IMR-90 (cell line): ENCODE data around the gene BACH1. TPM values are rescaled to one million over a fixed set of nuclear protein-coding genes. Genes with fewer than 3 reads are reported as not detected.
A peak's percentile ranks its signal among the peaks of the same experiment; 100 is the strongest.

Experiments
- ATAC-seq: fragments of 200-7000 bp; cut with Tn5 transposase; 2 replicates; pipeline ENCODE4 v1.9.1; 2020; ENCODE audit warnings: low read depth, mild to moderate bottlenecking, moderate library complexity
- BruUV-seq: library from RNA; stranded (reverse); fragments of 400-500 nt; replicated peaks from 2 replicates; lab custom pipeline; 2021; lab: Mats Ljungman, UMichigan
- CTCF ChIA-PET: fragments of 300-600 bp; formaldehyde crosslinking; extraction: SDS; loops from one replicate; lab custom pipeline; 2021; ENCODE audit warnings: antibody characterized with exemption; lab: Yijun Ruan, JAX
- POLR2A ChIA-PET: fragments of 300-600 bp; sonication (Branson Sonifier 250); formaldehyde crosslinking; loops from one replicate; lab custom pipeline; 2022; ENCODE audit warnings: antibody characterized with exemption; ENCODE audit not compliant: unreplicated experiment; lab: Charles Lee
- DNase-seq: peaks from one replicate; pipeline ENCODE4 v3.0.0; 2013
- H2AFZ ChIP-seq: replicated peaks from 2 replicates; pipeline ENCODE3; 2013; ENCODE audit warnings: low read length, mild to moderate bottlenecking; ENCODE audit not compliant: poor library complexity
- H2AK5ac ChIP-seq: 2 replicates; pipeline ENCODE4 v1.6.1; 2013; ENCODE audit warnings: low read depth, low read length, inconsistent platforms
- H2AK9ac ChIP-seq: replicated peaks from 2 replicates; pipeline ENCODE3; 2013; ENCODE audit warnings: mild to moderate bottlenecking, low read depth, low read length, moderate library complexity; ENCODE audit not compliant: poor library complexity
- H2BK120ac ChIP-seq: 2 replicates; pipeline ENCODE4 v1.6.1; 2013; ENCODE audit warnings: low read depth, low read length, inconsistent platforms
- H2BK15ac ChIP-seq: 3 replicates; pipeline ENCODE4 v1.6.1; 2013; ENCODE audit warnings: low read depth, low read length, inconsistent platforms
- H2BK20ac ChIP-seq: 2 replicates; pipeline ENCODE4 v1.6.1; 2013; ENCODE audit warnings: low read depth, mild to moderate bottlenecking, inconsistent platforms, low read length, moderate library complexity
- H2BK5ac ChIP-seq: 2 replicates; pipeline ENCODE4 v1.6.1; 2013; ENCODE audit warnings: mild to moderate bottlenecking, low read depth, low read length, inconsistent platforms; ENCODE audit not compliant: poor library complexity, severe bottlenecking
- H3K14ac ChIP-seq: replicated peaks from 2 replicates; pipeline ENCODE4 v1.6.1; 2013; ENCODE audit warnings: low read depth, low read length, inconsistent platforms
- H3K18ac ChIP-seq: 2 replicates; pipeline ENCODE4 v1.6.1; 2013; ENCODE audit warnings: low read depth, low read length, control low read depth
- H3K23ac ChIP-seq: 2 replicates; pipeline ENCODE4 v1.6.1; 2013; ENCODE audit warnings: low read depth, low read length, inconsistent platforms
- H3K27ac ChIP-seq: 2 replicates; pipeline ENCODE4 v1.5.1; 2013; ENCODE audit warnings: mild to moderate bottlenecking, control low read depth, low read length; ENCODE audit not compliant: insufficient read depth
- H3K27me3 ChIP-seq: 2 replicates; pipeline ENCODE4 v1.6.1; 2013; ENCODE audit warnings: low read length; ENCODE audit not compliant: control insufficient read depth, insufficient read depth
- H3K36me3 ChIP-seq: 2 replicates; pipeline ENCODE4 v1.6.1; 2013; ENCODE audit warnings: low read length, mixed read lengths; ENCODE audit not compliant: control insufficient read depth, insufficient read depth
- H3K4ac ChIP-seq: 2 replicates; pipeline ENCODE4 v1.6.1; 2013; ENCODE audit warnings: low read depth, low read length, inconsistent platforms
- H3K4me1 ChIP-seq: 2 replicates; pipeline ENCODE4 v1.6.1; 2013; ENCODE audit warnings: low read length, mixed read lengths; ENCODE audit not compliant: control insufficient read depth, insufficient read depth
- H3K4me2 ChIP-seq: 2 replicates; pipeline ENCODE4 v1.6.1; 2013; ENCODE audit warnings: low read depth, mild to moderate bottlenecking, control low read depth, low read length, moderate library complexity
- H3K4me3 ChIP-seq: 2 replicates; pipeline ENCODE4 v1.5.1; 2013; ENCODE audit warnings: low read depth, mild to moderate bottlenecking, control low read depth, low read length, moderate library complexity; ENCODE audit not compliant: insufficient read depth
- H3K56ac ChIP-seq: 2 replicates; pipeline ENCODE4 v1.6.1; 2013; ENCODE audit warnings: low read length, inconsistent platforms; ENCODE audit not compliant: insufficient read depth; ENCODE audit errors: extremely low read depth
- H3K79me1 ChIP-seq, 2 experiments: 2 replicates each; pipeline ENCODE4 v1.6.1; 2013; ENCODE audit warnings: low read length in 2 of 2, inconsistent platforms in 1 of 2, low read depth in 1 of 2
- H3K9ac ChIP-seq: 2 replicates; pipeline ENCODE4 v1.6.1; 2013; ENCODE audit warnings: low read depth, low read length, control low read depth
- H3K9me1 ChIP-seq: 2 replicates; pipeline ENCODE4 v1.6.1; 2013; ENCODE audit warnings: low read length, inconsistent platforms; ENCODE audit not compliant: insufficient read depth
- H3K9me3 ChIP-seq: 2 replicates; pipeline ENCODE4 v1.6.1; 2013; ENCODE audit warnings: low read length; ENCODE audit not compliant: control insufficient read depth, insufficient read depth
- H4K20me1 ChIP-seq: 2 replicates; pipeline ENCODE4 v1.6.1; 2013; ENCODE audit warnings: low read length, inconsistent platforms; ENCODE audit not compliant: insufficient read depth
- H4K5ac ChIP-seq: 2 replicates; pipeline ENCODE4 v1.6.1; 2013; ENCODE audit warnings: mild to moderate bottlenecking, low read depth, low read length, control low read depth
- H4K8ac ChIP-seq, 2 experiments: 2 replicates each; pipeline ENCODE4 v1.6.1; 2013; ENCODE audit warnings: low read depth in 2 of 2, low read length in 2 of 2, control low read depth in 1 of 2, inconsistent platforms in 1 of 2
- H4K91ac ChIP-seq: 2 replicates; pipeline ENCODE4 v1.6.1; 2013; ENCODE audit warnings: low read depth, low read length, inconsistent platforms; ENCODE audit not compliant: insufficient read depth
- CEBPB ChIP-seq: IDR thresholded peaks from 2 replicates; pipeline ENCODE4 v1.6.1; 2012; ENCODE audit warnings: low read depth, low read length, improper control_type of control experiment
- CTCF ChIP-seq: conservative IDR thresholded peaks from 2 replicates; pipeline ENCODE4 v1.5.1; 2012; ENCODE audit warnings: mild to moderate bottlenecking, low read depth, low read length, improper control_type of control experiment
- ELK1 ChIP-seq: fragments of 150-350 bp; IDR thresholded peaks from 2 replicates; pipeline ENCODE4 v1.6.1; 2016; ENCODE audit warnings: low read depth, mild to moderate bottlenecking, low read length, moderate library complexity, borderline replicate concordance
- FOS ChIP-seq: fragments of 150-350 bp; IDR thresholded peaks from 2 replicates; pipeline ENCODE4 v1.6.1; 2016; ENCODE audit warnings: low read depth, low read length
- MAFK ChIP-seq: IDR thresholded peaks from 2 replicates; pipeline ENCODE4 v1.6.1; 2012; ENCODE audit warnings: low read depth, low read length, improper control_type of control experiment
- MXI1 ChIP-seq: IDR thresholded peaks from 2 replicates; pipeline ENCODE4 v1.6.1; 2012; ENCODE audit warnings: low read depth, mild to moderate bottlenecking, low read length, moderate library complexity, borderline replicate concordance
- NFE2L2 ChIP-seq: fragments of 150-350 bp; IDR thresholded peaks from 2 replicates; pipeline ENCODE4 v1.6.1; 2016; ENCODE audit warnings: low read depth, mild to moderate bottlenecking, low read length
- POLR2A ChIP-seq: IDR thresholded peaks from 2 replicates; pipeline ENCODE4 v1.6.1; 2012; ENCODE audit warnings: mild to moderate bottlenecking, low read depth, low read length
- SMC3 ChIP-seq: fragments of 150-350 bp; IDR thresholded peaks from 2 replicates; pipeline ENCODE4 v1.6.1; 2016; ENCODE audit warnings: low read depth, mild to moderate bottlenecking, antibody characterized with exemption, low read length, moderate library complexity
- USF2 ChIP-seq: fragments of 150-350 bp; IDR thresholded peaks from 2 replicates; pipeline ENCODE4 v1.6.1; 2017; ENCODE audit warnings: mild to moderate bottlenecking, antibody characterized with exemption, low read length, low read depth
- WGBS, 2 experiments: methylation state at CpG; one replicate each; pipeline versions ENCODE4 v1.1.5 to v1.1.7; 2013; ENCODE audit warnings: missing lambda C conversion rate in 2 of 2; ENCODE audit not compliant: insufficient read length in 1 of 2; ENCODE audit errors: extremely low coverage in 2 of 2; 5-methylcytosine and 5-hydroxymethylcytosine counted together
- dilution Hi-C: fragments of 300-500 bp; cut with HindIII; formaldehyde crosslinking; loops from one replicate; pipeline ENCODE4 v1.14.3; 2018; ENCODE audit warnings: low sequenced_read_pairs; ENCODE audit not compliant: unreplicated experiment
- in situ Hi-C: fragments of 300-500 bp; cut with MboI; formaldehyde crosslinking; loops from 3 replicates; pipeline ENCODE4 v1.14.3; 2019; ENCODE audit warnings: low sequenced_read_pairs, inconsistent platforms, mixed read lengths
- intact Hi-C: fragments of 100-400 bp; cut with micrococcal nuclease; formaldehyde crosslinking; loops from 2 replicates; pipeline ENCODE4 v1.10.0; 2022
- polyA plus RNA-seq, 3 experiments: library from polyadenylated mRNA; depleted of rRNA; stranded (reverse); fragments of >200 nt; gene quantifications; 2 replicates each; pipeline ENCODE4 v1.2.3, GENCODE V29; 2012; ENCODE audit warnings: low replicate concordance in 1 of 3
- total RNA-seq: library from RNA; depleted of rRNA; stranded (reverse); fragments of >200 nt; gene quantifications from 2 replicates; pipeline ENCODE4 v1.2.3, GENCODE V29; 2012

BACH1 gene
- total and polyA plus RNA-seq, 2 of the 4 experiments (the other 2 are of a cell fraction), result 23.1 to 108 TPM

GRCh38 chr21:29250636-29251035 is 48.1 kb upstream of the BACH1 start:
- Histone ChIP-seq H3K27ac (no peak overlapping the region), H3K9ac (no peak overlapping the region), H3K9me1 (peaks cover 3% of the 10 kb centered on the region; the same call in 1 of the 2 replicates), H3K4ac (no peak overlapping the region), H3K4me2 (no peak overlapping the region), H3K56ac (no peak overlapping the region), H2AK9ac (no peak overlapping the region), H4K8ac (no peak overlapping the region; a peak in 1 of 4 replicates), H3K27me3 (no peaks in the 10 kb centered on the region), H3K14ac (peak overlapping the region; percentile 60; the same call in 1 of the 2 replicates), H3K36me3 (no peaks in the 10 kb centered on the region), H4K91ac (no peak overlapping the region), H3K18ac (no peak overlapping the region), H2AFZ (peak overlapping the region; percentile 77), H2BK5ac (no peak overlapping the region), H4K20me1 (no peaks in the 10 kb centered on the region), H3K79me1 (no peaks in the 10 kb centered on the region), H2AK5ac (peak overlapping the region; percentile 54; the same call in 1 of the 2 replicates), H4K5ac (no peak overlapping the region), H2BK20ac (no peak overlapping the region; the same call in 1 of the 2 replicates), H2BK120ac (peak overlapping the region; percentile 72), H2BK15ac (peak overlapping the region; percentile 48; the same call in 1 of the 3 replicates), H3K4me1 (no peaks in the 10 kb centered on the region), H3K9me3 (peaks cover 7% of the 10 kb centered on the region), H3K4me3 (no peak overlapping the region), H3K23ac (no peak overlapping the region)
- BruUV-seq, result no TSS peak
- WGBS, 2 experiments, result 63% methylated on average over 1 of the region's 5 CpGs; no CpG with 5 or more reads in 1 of the 2 experiments
- TF ChIP-seq CEBPB (no peak), NFE2L2 (no peak), SMC3 (no peak), ELK1 (no peak), FOS (no peak), CTCF (no peak), MAFK (no peak), POLR2A (no peak), MXI1 (no peak), USF2 (no peak)
- no peak for ATAC-seq
- DNase-seq, result no peak
- dilution Hi-C loops (no loop called here), in situ Hi-C loops (no loop called here), intact Hi-C loops (no loop called here)
- CTCF ChIA-PET, result no interaction called here
- POLR2A ChIA-PET, result no interaction called here
